ENCODE results near the gene GFOD2. TPM values are rescaled to one million over a fixed set of nuclear protein-coding genes. Genes with fewer than 3 reads are reported as not detected.

The GFOD2 gene
- total RNA-seq, 1 donor from 2014 or later, result 33.8 TPM

GRCh38 chr16:67660564-67661028, 58.5 kb downstream of the GFOD2 start, which contains the start of gene PARD6A:
Gene PARD6A, plus strand, starts transcription at chr16:67660960. Its CDS starts 79 bp downstream, at chr16:67661039.
- peak within 1 kb of the TSS; percentile 96 for H3K27ac Mint-ChIP-seq (ENCODE audit: unreplicated experiment)

GRCh38 chr16:67659675-67660563, 59.2 kb downstream of the GFOD2 start, which contains the start of gene ACD:
Gene ACD, minus strand, starts transcription at chr16:67660260. Its CDS starts 40 bp downstream, at chr16:67660220.
- TF ChIP-seq CTCF (conservative IDR thresholded peaks at IDR 0.05), result no peak
- peak; percentile 88 for DNase-seq (ENCODE audit: low read depth, low spot score)
- peaks cover 20% of the 10 kb centered on the region for H3K4me1 Mint-ChIP-seq
- no peaks in the 10 kb centered on the region for H3K9me3 Mint-ChIP-seq
- peak within 1 kb of the TSS; percentile 98 for H3K4me3 Mint-ChIP-seq
- peaks cover 3% of the 10 kb centered on the region for H3K36me3 Mint-ChIP-seq (ENCODE audit: low read depth)
- peak within 1 kb of the TSS; percentile 96 for H3K27ac Mint-ChIP-seq (ENCODE audit: unreplicated experiment)
- H3K27me3 Mint-ChIP-seq (ENCODE audit: low read depth), result peaks cover 19% of the 10 kb centered on the region

More at GRCh38 chr16:67660564-67661028, 58.5 kb downstream of the GFOD2 start, which contains the start of gene PARD6A:
- H3K36me3 Mint-ChIP-seq (ENCODE audit: low read depth), result peaks cover 3% of the 10 kb centered on the region
- H3K4me1 Mint-ChIP-seq, result peaks cover 27% of the 10 kb centered on the region
- no peak for TF ChIP-seq CTCF (conservative IDR thresholded peaks at IDR 0.05)
- H3K4me3 Mint-ChIP-seq, result peak within 1 kb of the TSS; percentile 98
- peaks cover 12% of the 10 kb centered on the region for H3K27me3 Mint-ChIP-seq (ENCODE audit: low read depth)
- H3K9me3 Mint-ChIP-seq, result no peaks in the 10 kb centered on the region
- DNase-seq (ENCODE audit: low read depth, low spot score), result peak; percentile 84

GRCh38 chr16:67658849-67659674, 60.1 kb downstream of the GFOD2 start:
- DNase-seq (ENCODE audit: low read depth, low spot score), result no peak
- TF ChIP-seq CTCF (conservative IDR thresholded peaks at IDR 0.05), result no peak
- Mint-ChIP-seq H3K27me3 (ENCODE audit: low read depth) (peaks cover 27% of the 10 kb centered on the region), H3K4me1 (peaks cover 11% of the 10 kb centered on the region), H3K36me3 (ENCODE audit: low read depth) (peaks cover under 1% of the 10 kb centered on the region), H3K4me3 (peak overlapping the region; percentile 98), H3K27ac (ENCODE audit: unreplicated experiment) (no peak overlapping the region), H3K9me3 (no peaks in the 10 kb centered on the region)

DNA sequence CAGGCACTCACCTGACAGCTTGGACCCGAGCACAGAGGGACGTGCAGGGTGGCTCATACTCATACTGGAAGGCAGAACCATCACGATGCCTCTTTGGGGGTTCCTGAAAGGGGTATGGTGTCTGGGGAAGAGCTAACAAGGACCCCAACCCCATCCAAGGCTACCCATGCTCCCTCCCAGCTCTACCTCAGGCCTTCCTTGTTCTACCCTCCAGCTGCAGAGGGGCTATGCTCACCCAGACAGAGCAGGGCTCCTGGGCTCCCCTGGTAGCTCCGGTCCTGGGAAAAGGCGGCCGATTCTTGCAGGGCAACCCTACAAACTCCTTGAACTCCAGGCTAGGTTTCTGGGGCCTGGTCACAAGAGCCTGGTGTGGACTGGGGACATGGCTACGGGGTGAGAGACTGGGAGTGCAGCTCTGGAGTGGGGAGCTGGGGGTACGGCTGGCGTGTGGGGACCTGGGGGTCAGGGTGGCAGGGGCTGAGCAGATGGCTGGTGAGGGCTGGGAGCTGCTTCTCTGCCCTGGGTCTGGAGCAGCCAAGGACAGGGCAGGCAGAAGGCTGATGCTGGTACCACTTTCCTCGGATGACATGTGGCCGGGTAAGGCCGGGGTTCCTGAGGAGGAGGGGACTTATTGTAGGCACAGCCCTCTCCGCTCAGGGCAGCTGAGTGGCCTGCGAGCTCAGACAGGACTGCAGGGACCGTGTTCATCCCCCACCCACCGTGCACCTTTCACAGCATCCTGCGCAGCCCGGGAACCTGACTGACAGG, 61.2 kb downstream of the GFOD2 start:
- DNase-seq (ENCODE audit: low read depth, low spot score), result no peak
- H3K9me3 Mint-ChIP-seq, result no peaks in the 10 kb centered on the region
- H3K27ac Mint-ChIP-seq (ENCODE audit: unreplicated experiment), result no peak overlapping the region
- no peak for TF ChIP-seq CTCF (conservative IDR thresholded peaks at IDR 0.05)
- peaks cover 32% of the 10 kb centered on the region for H3K27me3 Mint-ChIP-seq (ENCODE audit: low read depth)
- no peaks in the 10 kb centered on the region for H3K36me3 Mint-ChIP-seq (ENCODE audit: low read depth)
- H3K4me3 Mint-ChIP-seq, result peak overlapping the region; percentile 98
- H3K4me1 Mint-ChIP-seq, result peaks cover 14% of the 10 kb centered on the region

Measured in neural crest cell (in vitro differentiated cells).